ENCODE data around the gene MYBPC2. TPM values are rescaled to one million over a fixed set of nuclear protein-coding genes. Genes with fewer than 3 reads are reported as not detected.

The MYBPC2 gene
- total RNA-seq, 1 donor from 2014 or later = not detected

DNA sequence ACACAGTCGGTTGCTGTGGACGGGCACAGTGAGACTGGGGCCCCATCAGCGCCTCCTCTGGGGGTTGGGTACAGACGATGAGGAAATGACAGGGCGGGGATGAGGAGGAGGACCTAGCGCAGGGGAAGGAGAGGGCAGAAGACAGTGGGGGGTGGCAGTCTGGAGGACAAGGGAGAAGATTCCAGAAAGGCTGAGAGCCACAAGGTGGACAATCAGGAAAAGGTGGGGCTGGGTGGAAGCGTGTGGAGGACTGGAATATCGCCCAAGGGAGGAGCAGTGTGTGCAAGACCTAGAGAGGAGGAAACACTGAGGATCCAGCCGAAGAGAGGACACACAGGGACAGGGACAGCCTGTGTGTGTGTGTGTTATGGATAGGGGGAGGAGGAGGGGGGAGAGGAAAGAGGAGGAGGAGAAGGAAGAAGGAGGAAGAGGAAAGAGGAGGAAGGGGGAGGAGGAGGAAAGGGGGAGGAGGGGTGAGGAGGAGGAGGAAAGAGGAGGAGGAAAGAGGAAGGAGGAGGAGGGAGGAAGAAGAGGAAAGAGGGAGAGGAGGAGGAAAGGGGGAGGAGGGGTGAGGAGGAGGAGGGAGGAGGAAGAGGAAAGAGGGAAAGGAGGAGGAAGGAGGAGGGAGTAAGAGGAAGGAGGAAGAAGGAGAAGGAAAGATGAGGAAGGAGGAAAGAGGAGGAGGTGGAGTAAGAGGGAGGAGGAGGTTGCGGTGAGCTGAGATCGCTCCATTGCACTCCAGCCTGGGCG is 59.8 kb downstream of the MYBPC2 start:
- Mint-ChIP-seq H3K4me1 (ENCODE audit: unreplicated experiment) (peaks cover 5% of the 10 kb centered on the region), H3K27me3 (ENCODE audit: unreplicated experiment) (peaks cover 45% of the 10 kb centered on the region), H3K4me3 (ENCODE audit: unreplicated experiment) (no peak overlapping the region), H3K27ac (ENCODE audit: unreplicated experiment) (no peak overlapping the region), H3K9me3 (ENCODE audit: unreplicated experiment) (no peaks in the 10 kb centered on the region), H3K36me3 (ENCODE audit: unreplicated experiment) (no peaks in the 10 kb centered on the region)
- TF ChIP-seq, protein P1, sequence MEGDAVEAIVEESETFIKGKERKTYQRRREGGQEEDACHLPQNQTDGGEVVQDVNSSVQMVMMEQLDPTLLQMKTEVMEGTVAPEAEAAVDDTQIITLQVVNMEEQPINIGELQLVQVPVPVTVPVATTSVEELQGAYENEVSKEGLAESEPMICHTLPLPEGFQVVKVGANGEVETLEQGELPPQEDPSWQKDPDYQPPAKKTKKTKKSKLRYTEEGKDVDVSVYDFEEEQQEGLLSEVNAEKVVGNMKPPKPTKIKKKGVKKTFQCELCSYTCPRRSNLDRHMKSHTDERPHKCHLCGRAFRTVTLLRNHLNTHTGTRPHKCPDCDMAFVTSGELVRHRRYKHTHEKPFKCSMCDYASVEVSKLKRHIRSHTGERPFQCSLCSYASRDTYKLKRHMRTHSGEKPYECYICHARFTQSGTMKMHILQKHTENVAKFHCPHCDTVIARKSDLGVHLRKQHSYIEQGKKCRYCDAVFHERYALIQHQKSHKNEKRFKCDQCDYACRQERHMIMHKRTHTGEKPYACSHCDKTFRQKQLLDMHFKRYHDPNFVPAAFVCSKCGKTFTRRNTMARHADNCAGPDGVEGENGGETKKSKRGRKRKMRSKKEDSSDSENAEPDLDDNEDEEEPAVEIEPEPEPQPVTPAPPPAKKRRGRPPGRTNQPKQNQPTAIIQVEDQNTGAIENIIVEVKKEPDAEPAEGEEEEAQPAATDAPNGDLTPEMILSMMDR (IDR thresholded peaks at IDR 0.05) = no peak
- DNase-seq (ENCODE audit: extremely low spot score, unreplicated experiment) = no peak

DNA sequence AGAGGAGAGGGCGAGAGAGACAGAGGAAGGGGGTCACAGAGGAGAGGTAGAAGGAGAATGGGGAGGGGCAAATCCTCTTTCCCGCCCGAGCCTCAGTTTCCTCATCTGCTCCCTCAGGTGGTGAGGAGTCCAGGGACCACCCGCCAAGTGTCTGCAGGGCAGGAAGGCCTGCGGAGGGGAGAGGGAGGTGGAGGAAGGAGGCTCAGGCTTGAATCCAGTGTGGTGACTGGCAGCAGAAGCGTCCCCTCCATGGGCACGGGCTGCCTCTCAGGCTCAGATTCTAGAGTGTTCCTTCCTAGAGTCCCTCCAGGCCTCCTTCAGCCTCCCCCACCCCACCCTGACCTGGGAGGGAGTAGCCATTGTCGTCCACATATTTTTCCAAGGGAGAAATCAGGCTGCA is 60.5 kb downstream of the MYBPC2 start:
- Mint-ChIP-seq H3K36me3 (ENCODE audit: unreplicated experiment) (no peaks in the 10 kb centered on the region), H3K4me1 (ENCODE audit: unreplicated experiment) (peaks cover 5% of the 10 kb centered on the region), H3K27me3 (ENCODE audit: unreplicated experiment) (peaks cover 40% of the 10 kb centered on the region), H3K27ac (ENCODE audit: unreplicated experiment) (no peak overlapping the region), H3K9me3 (ENCODE audit: unreplicated experiment) (no peaks in the 10 kb centered on the region), H3K4me3 (ENCODE audit: unreplicated experiment) (no peak overlapping the region)
- no peak for DNase-seq (ENCODE audit: extremely low spot score, unreplicated experiment)
- TF ChIP-seq, protein P1 (IDR thresholded peaks at IDR 0.05) = no peak

DNA sequence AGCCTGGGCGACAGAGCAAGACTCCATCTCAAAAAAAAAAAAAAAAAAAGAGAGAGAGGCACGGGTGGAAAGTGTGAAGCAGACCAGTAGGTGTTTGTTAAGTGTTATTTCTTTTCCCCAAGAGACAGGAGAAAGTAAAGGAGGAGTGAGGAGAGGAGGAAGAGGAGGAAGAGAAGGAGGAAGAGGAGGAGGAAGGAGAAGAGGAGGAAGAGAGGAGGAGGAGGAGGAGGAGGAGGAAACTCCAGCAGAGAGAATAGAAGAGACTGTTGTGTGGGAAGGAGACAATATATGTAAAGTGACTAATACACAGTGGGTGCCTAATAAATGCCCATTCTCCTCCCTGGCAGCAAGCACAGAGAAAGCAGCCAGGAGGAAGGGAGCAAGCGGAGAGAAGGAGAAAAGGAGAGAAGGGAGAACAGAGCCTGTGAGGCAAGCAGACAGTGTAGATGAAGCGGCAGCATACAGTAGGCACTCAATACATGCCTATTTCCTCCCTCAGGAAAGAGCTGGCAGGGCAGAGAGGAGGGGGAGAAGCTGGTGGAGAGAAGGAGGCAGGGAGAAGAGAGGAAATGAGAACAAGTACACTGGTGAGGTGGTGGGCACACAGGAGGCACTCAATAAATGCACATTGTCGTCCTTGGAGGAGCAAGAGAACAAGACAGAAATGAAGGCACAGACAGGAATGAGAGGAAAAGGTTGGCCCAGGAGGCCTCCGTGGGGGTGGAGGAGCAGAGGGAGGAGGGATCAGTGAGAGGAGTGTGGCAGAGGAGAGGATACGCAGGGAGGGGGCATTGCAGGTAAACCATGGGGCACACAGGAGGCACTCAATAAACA is 61.7 kb downstream of the MYBPC2 start:
- H3K9me3 Mint-ChIP-seq (ENCODE audit: unreplicated experiment) = no peaks in the 10 kb centered on the region
- no peak overlapping the region for H3K27ac Mint-ChIP-seq (ENCODE audit: unreplicated experiment)
- no peaks in the 10 kb centered on the region for H3K36me3 Mint-ChIP-seq (ENCODE audit: unreplicated experiment)
- TF ChIP-seq, protein P1 (IDR thresholded peaks at IDR 0.05) = no peak
- no peak for DNase-seq (ENCODE audit: extremely low spot score, unreplicated experiment)
- H3K27me3 Mint-ChIP-seq (ENCODE audit: unreplicated experiment) = peaks cover 31% of the 10 kb centered on the region
- peaks cover 5% of the 10 kb centered on the region for H3K4me1 Mint-ChIP-seq (ENCODE audit: unreplicated experiment)
- H3K4me3 Mint-ChIP-seq (ENCODE audit: unreplicated experiment) = no peak overlapping the region

DNA sequence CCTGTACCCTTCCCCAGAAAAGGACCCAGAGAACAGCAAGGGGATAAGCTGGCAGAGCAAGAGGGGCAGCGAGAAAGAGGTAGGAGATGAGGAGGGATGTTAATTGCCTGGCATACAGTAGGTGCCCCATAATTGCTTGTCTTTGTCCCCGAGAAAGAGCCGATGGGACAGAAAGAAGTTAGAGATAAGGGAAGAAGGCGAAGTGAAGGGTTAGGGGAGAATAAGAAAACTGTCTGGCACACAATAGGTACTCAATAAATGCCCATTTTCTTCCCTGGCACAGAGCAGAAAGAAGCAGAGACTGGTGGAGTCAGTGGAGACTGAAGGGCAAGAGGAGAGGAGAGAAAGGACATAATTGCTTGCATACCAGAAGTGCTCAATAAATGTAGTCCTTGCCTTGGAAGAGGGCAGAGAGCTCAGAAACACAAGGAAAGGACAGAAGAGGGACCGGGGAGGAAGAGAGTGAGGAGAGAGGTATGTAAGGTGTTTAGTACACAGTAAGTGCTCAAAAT is 62.4 kb downstream of the MYBPC2 start:
- Mint-ChIP-seq H3K27ac (ENCODE audit: unreplicated experiment) (no peak overlapping the region), H3K36me3 (ENCODE audit: unreplicated experiment) (no peaks in the 10 kb centered on the region), H3K9me3 (ENCODE audit: unreplicated experiment) (no peaks in the 10 kb centered on the region), H3K4me1 (ENCODE audit: unreplicated experiment) (peaks cover 5% of the 10 kb centered on the region), H3K4me3 (ENCODE audit: unreplicated experiment) (no peak overlapping the region), H3K27me3 (ENCODE audit: unreplicated experiment) (peaks cover 29% of the 10 kb centered on the region)
- TF ChIP-seq, protein P1 (IDR thresholded peaks at IDR 0.05) = no peak
- DNase-seq (ENCODE audit: extremely low spot score, unreplicated experiment) = no peak
